A673 (cell line): ENCODE measurements around the gene IL18. TPM values are rescaled to one million over a fixed set of nuclear protein-coding genes. Genes with fewer than 3 reads are reported as not detected.
A peak's percentile ranks its signal among the peaks of the same experiment; 100 is the strongest.
"Not testable (repeated sequence)": the region's sequence is repeated elsewhere in the genome, so short reads cannot be mapped to it uniquely, and the experiment has no call there.

Experiments used
- BruUV-seq: library from RNA; stranded (reverse); fragments of 400-500 nt; replicated peaks from 2 replicates; lab custom pipeline; 2021; lab: Mats Ljungman, UMichigan
- CTCF ChIA-PET: fragments of 300-600 bp; sonication (Branson Sonifier 250); formaldehyde crosslinking; loops from one replicate; lab custom pipeline; 2022; ENCODE audit warnings: antibody characterized with exemption; lab: Charles Lee
- POLR2A ChIA-PET: fragments of 300-600 bp; sonication (Branson Sonifier 250); formaldehyde crosslinking; loops from one replicate; lab custom pipeline; 2022; ENCODE audit warnings: antibody characterized with exemption; ENCODE audit not compliant: low non-redundant PET; lab: Charles Lee
- DNase-seq: peaks from one replicate; pipeline ENCODE4 v3.0.0-alpha.2; 2015; ENCODE audit warnings: low spot score
- H3K27ac ChIP-seq: fragments of 200-600 bp; sonication (generic); 2 replicates; pipeline ENCODE4 v1.5.1; 2016; ENCODE audit warnings: mixed run types, low read depth, mild to moderate bottlenecking, mixed read lengths, antibody characterized with exemption, low read length; ENCODE audit not compliant: poor library complexity, severe bottlenecking
- H3K27me3 ChIP-seq: fragments of 200-600 bp; sonication (generic); replicated peaks from 2 replicates; pipeline ENCODE4 v1.6.1; 2017; ENCODE audit warnings: mixed run types, low read depth, mild to moderate bottlenecking, mixed read lengths, antibody characterized with exemption, low read length; ENCODE audit not compliant: insufficient read depth, poor library complexity
- H3K36me3 ChIP-seq: fragments of 200-600 bp; sonication (generic); 2 replicates; pipeline ENCODE4 v1.6.1; 2016; ENCODE audit warnings: mixed run types, mild to moderate bottlenecking, mixed read lengths, antibody characterized with exemption, low read length; ENCODE audit not compliant: insufficient read depth, poor library complexity, severe bottlenecking
- H3K4me1 ChIP-seq: fragments of 200-600 bp; sonication (generic); 2 replicates; pipeline ENCODE4 v1.6.1; 2017; ENCODE audit warnings: mixed run types, mild to moderate bottlenecking, mixed read lengths, antibody characterized with exemption, low read length; ENCODE audit not compliant: insufficient read depth, poor library complexity, severe bottlenecking
- H3K4me3 ChIP-seq: fragments of 200-600 bp; sonication (generic); 2 replicates; pipeline ENCODE4 v1.5.1; 2016; ENCODE audit warnings: low read depth, mixed run types, mild to moderate bottlenecking, mixed read lengths, low read length; ENCODE audit not compliant: poor library complexity, severe bottlenecking
- H3K9me3 ChIP-seq: fragments of 200-600 bp; sonication (generic); 2 replicates; pipeline ENCODE4 v1.6.1; 2016; ENCODE audit warnings: mixed run types, low read depth, mild to moderate bottlenecking, mixed read lengths, antibody characterized with exemption, low read length; ENCODE audit not compliant: poor library complexity, severe bottlenecking
- CTCF ChIP-seq: fragments of 300-800, 200-600 bp; sonication (generic); conservative IDR thresholded peaks from 2 replicates; pipeline ENCODE4 v1.5.1; 2017; ENCODE audit warnings: low read depth, mild to moderate bottlenecking, antibody characterized with exemption, low read length, moderate library complexity, mixed read lengths
- EZH2 ChIP-seq: fragments of 200-600 bp; sonication (generic); IDR thresholded peaks from 2 replicates; pipeline ENCODE4 v1.6.1; 2017; ENCODE audit warnings: borderline replicate concordance, low read depth, mild to moderate bottlenecking, mixed read lengths, antibody characterized with exemption, low read length; ENCODE audit not compliant: poor library complexity, severe bottlenecking
- intact Hi-C: fragments of 100-400 bp; cut with micrococcal nuclease; formaldehyde crosslinking; loops from one replicate; pipeline ENCODE4 v1.10.0; 2022; ENCODE audit not compliant: unreplicated experiment
- total RNA-seq: library from RNA; stranded (reverse); gene quantifications from 2 replicates; pipeline ENCODE4 v1.2.3, GENCODE V29; 2021

Gene IL18
- total RNA-seq, 1 experiment from 2014 or later, result not detected

DNA sequence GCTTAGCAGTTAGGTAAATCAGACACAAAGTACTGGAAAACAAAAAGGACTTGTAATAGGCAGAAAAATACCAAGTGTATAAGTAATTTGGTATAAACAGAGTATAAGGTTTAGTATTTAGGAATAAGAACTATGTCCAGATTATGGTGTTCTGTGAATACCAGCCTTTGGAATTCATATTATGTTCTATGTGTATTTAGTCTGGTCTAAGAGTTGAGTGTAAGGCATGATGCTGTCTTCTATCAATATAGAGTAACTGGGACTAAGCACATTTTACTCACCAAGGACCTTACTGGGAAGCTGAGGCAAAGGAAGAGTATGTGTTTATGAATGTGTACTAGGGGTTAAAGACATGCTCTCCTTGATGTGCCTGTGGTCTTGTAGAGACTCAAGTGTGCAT, 67.7 kb downstream of the IL18 start:
- no peaks in the 10 kb centered on the region for H3K4me1 ChIP-seq
- POLR2A ChIA-PET, result no interaction called here
- DNase-seq, result no peak
- no peak overlapping the region for H3K4me3 ChIP-seq
- peaks cover 48% of the 10 kb centered on the region for H3K36me3 ChIP-seq
- no peaks in the 10 kb centered on the region for H3K9me3 ChIP-seq
- H3K27ac ChIP-seq, result no peak overlapping the region
- TF ChIP-seq EZH2 (no peak), CTCF (no peak)
- intact Hi-C loops, result no loop called here
- CTCF ChIA-PET, result interaction anchor here (0.7 kb wide), 1 partner anchor 17 kb away, joined by 4 read pairs; no protein-coding TSS in a partner anchor
- H3K27me3 ChIP-seq, result no peaks in the 10 kb centered on the region
- BruUV-seq, result no TSS peak

DNA sequence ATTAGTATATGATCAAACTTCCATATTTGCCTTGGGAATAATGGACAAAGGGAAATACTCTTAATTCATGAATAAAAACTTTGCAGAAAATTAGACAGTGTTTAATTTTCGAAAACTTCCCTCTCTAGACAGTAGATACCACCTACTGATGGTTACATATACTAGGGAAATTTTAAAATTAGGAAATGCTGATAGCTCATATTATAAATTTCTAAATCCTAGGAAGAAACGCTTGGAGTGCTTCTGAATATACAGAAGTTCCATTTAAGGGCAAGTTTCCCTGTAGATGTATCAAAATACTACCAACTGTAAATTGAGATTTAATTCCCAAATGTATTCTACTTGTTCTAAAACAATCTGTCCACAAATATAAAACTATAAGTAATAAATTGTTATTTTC, 68.6 kb downstream of the IL18 start:
- H3K4me1 ChIP-seq, intact Hi-C loops, H3K27ac ChIP-seq, CTCF ChIA-PET, H3K4me3 ChIP-seq, H3K27me3 ChIP-seq, DNase-seq, POLR2A ChIA-PET, H3K9me3 ChIP-seq: not testable (repeated sequence)
- BruUV-seq, result TSS peak; percentile 19
- peaks cover 57% of the 10 kb centered on the region for H3K36me3 ChIP-seq

Other genes starting within 250 kb of the IL18 start
- 1.4 and 1.5 TPM in 2 replicates for gene C11orf52, start 245.2 kb downstream of the IL18 start, total RNA-seq
- gene DIXDC1, start 226.8 kb downstream of the IL18 start, total RNA-seq, result 22.4 and 24.6 TPM in 2 replicates
- 90.8 and 94.1 TPM in 2 replicates for gene DLAT, start 138.7 kb downstream of the IL18 start, total RNA-seq
- 2.8 and 4.3 TPM in 2 replicates for gene PIH1D2, start 90.1 kb downstream of the IL18 start, total RNA-seq
- gene NKAPD1, start 89.8 kb downstream of the IL18 start, total RNA-seq, result 30.4 and 32.8 TPM in 2 replicates
- gene TIMM8B, start 77.3 kb downstream of the IL18 start, total RNA-seq, result 97.7 and 99.6 TPM in 2 replicates
- gene SDHD, start 77.2 kb downstream of the IL18 start, total RNA-seq, result 119 and 135 TPM in 2 replicates
- 0.26 and 0.41 TPM in 2 replicates for gene TEX12, start 3.3 kb upstream of the IL18 start, total RNA-seq
- 2.5 and 2.6 TPM in 2 replicates for gene BCO2, start 11.4 kb upstream of the IL18 start, total RNA-seq
- gene PTS, start 62.3 kb upstream of the IL18 start, total RNA-seq, result 83.8 and 96.8 TPM in 2 replicates
- not detected in 2 replicates for gene PLET1, start 96.8 kb upstream of the IL18 start, total RNA-seq